HepG2 (cell line): ENCODE data around the gene PPRC1. TPM values are rescaled to one million over a fixed set of nuclear protein-coding genes. Genes with fewer than 3 reads are reported as not detected.

Experiments used
- ATAC-seq: fragments of 200-7000 bp; cut with Tn5 transposase; 3 replicates; pipeline ENCODE4 v1.9.1; 2020; ENCODE audit warnings: mild to moderate bottlenecking, moderate library complexity
- BruUV-seq: library from RNA; stranded (reverse); fragments of 400-500 nt; replicated peaks from 2 replicates; lab custom pipeline; 2021; lab: Mats Ljungman, UMichigan
- CTCF ChIA-PET: fragments of 300-600 bp; formaldehyde crosslinking; extraction: SDS; loops from one replicate; lab custom pipeline; 2021; ENCODE audit warnings: low total read pairs, inconsistent platforms, low intra/inter-chr PET ratio; lab: Yijun Ruan, JAX
- POLR2A ChIA-PET: fragments of 350-600 bp; sonication (Branson Sonifier 250); formaldehyde crosslinking; loops from one replicate; lab custom pipeline; 2020; ENCODE audit warnings: antibody characterized with exemption, inconsistent platforms; lab: Yijun Ruan, JAX
- DNase-seq: peaks from one replicate; pipeline ENCODE4 v3.0.0-alpha.2; 2015; ENCODE audit warnings: low spot score
- FAIRE-seq: peaks from 3 replicates; lab custom pipeline; 2011; peaks lifted over from hg19 to GRCh38; lab: Jason Lieb, UNC
- H2AFZ ChIP-seq: one replicate; pipeline ENCODE4 v1.6.1; 2011; ENCODE audit warnings: low read length, inconsistent platforms
- H3K27ac ChIP-seq: fragments of 300-600 bp; 3 replicates; pipeline ENCODE4 v1.8.0; 2011; ENCODE audit warnings: mixed run types, mild to moderate bottlenecking, mixed read lengths, low read length, inconsistent platforms; ENCODE audit not compliant: insufficient read depth; ENCODE audit errors: extremely low read length
- H3K27me3 ChIP-seq, 2 experiments: fragments of 200-600 bp in 1 of 2; 2 replicates in 1 of 2; 3 replicates in 1 of 2; pipeline versions ENCODE4 v1.6.0 to v1.8.0; 2011; ENCODE audit warnings: low read length in 2 of 2, mild to moderate bottlenecking in 2 of 2, moderate library complexity in 2 of 2, inconsistent platforms in 1 of 2; ENCODE audit not compliant: insufficient read depth in 2 of 2, control insufficient read depth in 1 of 2
- H3K36me3 ChIP-seq, 2 experiments: fragments of 200-600 bp in 1 of 2; replicated peaks in 1 of 2; 2 replicates in 1 of 2; 3 replicates in 1 of 2; pipeline versions ENCODE4 v1.5.1 to v1.8.0; 2011; ENCODE audit warnings: low read length in 2 of 2, inconsistent platforms in 1 of 2; ENCODE audit not compliant: insufficient read depth in 2 of 2, control insufficient read depth in 1 of 2
- H3K4me1 ChIP-seq: 2 replicates; pipeline ENCODE4 v1.5.1; 2012; ENCODE audit warnings: low read length, inconsistent platforms; ENCODE audit not compliant: insufficient read depth
- H3K4me2 ChIP-seq: 2 replicates; pipeline ENCODE4 v1.6.0; 2011; ENCODE audit warnings: low read depth, low read length, inconsistent platforms
- H3K4me3 ChIP-seq, 3 experiments: fragments of 200-600 bp in 1 of 3; sonication (generic), shearing (Covaris generic) in 1 of 3; replicated peaks in 1 of 3; 2 replicates each; pipeline ENCODE4 v1.5.1; 2011 to 2016; ENCODE audit warnings: low read length in 3 of 3, inconsistent platforms in 2 of 3, low read depth in 2 of 3, mild to moderate bottlenecking in 2 of 3, control low read depth in 1 of 3, mixed read lengths in 1 of 3; ENCODE audit not compliant: insufficient read depth in 1 of 3
- H3K79me2 ChIP-seq: one replicate; pipeline ENCODE4 v1.6.1; 2011; ENCODE audit warnings: low read length, inconsistent platforms; ENCODE audit not compliant: insufficient read depth
- H3K9ac ChIP-seq: 2 replicates; pipeline ENCODE4 v1.6.0; 2011; ENCODE audit warnings: mild to moderate bottlenecking, low read depth, low read length, inconsistent platforms; ENCODE audit not compliant: insufficient read depth
- H3K9me3 ChIP-seq: 2 replicates; pipeline ENCODE4 v1.5.1; 2012; ENCODE audit warnings: mild to moderate bottlenecking, low read length
- H4K20me1 ChIP-seq: 2 replicates; pipeline ENCODE4 v1.6.0; 2011; ENCODE audit warnings: inconsistent platforms, mild to moderate bottlenecking, low read length, moderate library complexity; ENCODE audit not compliant: insufficient read depth
- DPF2 ChIP-seq: sonication (generic); formaldehyde crosslinking; IDR thresholded peaks from 2 replicates; pipeline ENCODE4 v1.4.0; 2020; ENCODE audit warnings: mild to moderate bottlenecking, low read depth, missing genetic modification reagents, borderline replicate concordance
- GABPA ChIP-seq, 2 experiments: IDR thresholded peaks; 2 replicates each; pipeline ENCODE4 v1.6.1; 2011 to 2016; ENCODE audit warnings: low read depth in 2 of 2, low read length in 1 of 2, missing biosample characterization in 1 of 2, missing genetic modification characterization in 1 of 2
- SMAD9 ChIP-seq: sonication (generic); formaldehyde crosslinking; IDR thresholded peaks from 2 replicates; pipeline ENCODE4 v1.5.1; 2020; ENCODE audit warnings: mild to moderate bottlenecking, missing genetic modification reagents
- SP140L ChIP-seq: sonication (generic); formaldehyde crosslinking; IDR thresholded peaks from 2 replicates; pipeline ENCODE4 v1.4.0; 2020; ENCODE audit warnings: missing genetic modification reagents, borderline replicate concordance
- ZMYM3 ChIP-seq: sonication (generic); formaldehyde crosslinking; IDR thresholded peaks from 2 replicates; pipeline ENCODE4 v1.5.1; 2020; ENCODE audit warnings: mild to moderate bottlenecking, missing genetic modification reagents
- ZNF629 ChIP-seq: sonication (generic); formaldehyde crosslinking; conservative IDR thresholded peaks from 2 replicates; pipeline ENCODE4 v1.5.0; 2020; ENCODE audit warnings: missing genetic modification reagents
- ZNF790 ChIP-seq: sonication (generic); formaldehyde crosslinking; IDR thresholded peaks from 2 replicates; pipeline ENCODE4 v1.8.0; 2022; ENCODE audit warnings: missing genetic modification reagents, mild to moderate bottlenecking, borderline replicate concordance
- WGBS: methylation state at CpG from one replicate; pipeline ENCODE4 v1.1.6; 2017; ENCODE audit warnings: low lambda C conversion rate; 5-methylcytosine and 5-hydroxymethylcytosine counted together
- in situ Hi-C: cut with HindIII; loops from 2 replicates; pipeline ENCODE4 v1.10.0; 2017; ENCODE audit warnings: low pct_unique_long_range_greater_than_20kb; ENCODE audit not compliant: extremely low pct_ligation_motif_present
- intact Hi-C: fragments of 100-400 bp; cut with micrococcal nuclease; formaldehyde crosslinking; loops from one replicate; pipeline ENCODE4 v1.10.0; 2022; ENCODE audit not compliant: unreplicated experiment
- polyA plus RNA-seq, 8 experiments: library from polyadenylated mRNA; depleted of rRNA in 3 of 8; stranded (reverse) in 7 of 8; unstranded in 1 of 8; fragments of >200 nt; fragmentation: Illumina TruSeq in 4 of 8; extraction: Trizol in 4 of 8; gene quantifications; 2 replicates each; pipeline versions ENCODE4 v1.2.1 to v1.2.3, GENCODE V29; 2011 to 2016; ENCODE audit warnings: low read depth in 4 of 8, missing spikeins in 1 of 8, mixed read lengths in 1 of 8; ENCODE audit not compliant: insufficient read depth in 1 of 8
- total RNA-seq, 5 experiments: library from RNA; depleted of rRNA; stranded (reverse); fragments of >200 nt; fragmentation: Illumina TruSeq; extraction: Trizol; gene quantifications; 2 replicates each; pipeline ENCODE4 v1.2.3, GENCODE V29; 2016; ENCODE audit warnings: low read depth in 1 of 5
- TF ChIP-seq, protein P1 (sequence below): sonication (generic); formaldehyde crosslinking; IDR thresholded peaks from 2 replicates; pipeline ENCODE4 v1.9.0; 2021; ENCODE audit warnings: missing genetic modification reagents, borderline replicate concordance
- TF ChIP-seq, protein P2 (sequence below): sonication (generic); formaldehyde crosslinking; IDR thresholded peaks from 2 replicates; pipeline ENCODE4 v1.5.0; 2020; ENCODE audit warnings: mild to moderate bottlenecking, missing genetic modification reagents, moderate library complexity
- TF ChIP-seq, protein P3 (sequence below): IDR thresholded peaks from 2 replicates; pipeline ENCODE4 v1.4.0; 2020; ENCODE audit warnings: mild to moderate bottlenecking, missing genetic modification reagents

The PPRC1 gene
- total and polyA plus RNA-seq, 2 of the 13 experiments (the other 11 are each of a cell fraction or from before 2014, with no cell fraction given), result 18.7 to 24.2 TPM

DNA sequence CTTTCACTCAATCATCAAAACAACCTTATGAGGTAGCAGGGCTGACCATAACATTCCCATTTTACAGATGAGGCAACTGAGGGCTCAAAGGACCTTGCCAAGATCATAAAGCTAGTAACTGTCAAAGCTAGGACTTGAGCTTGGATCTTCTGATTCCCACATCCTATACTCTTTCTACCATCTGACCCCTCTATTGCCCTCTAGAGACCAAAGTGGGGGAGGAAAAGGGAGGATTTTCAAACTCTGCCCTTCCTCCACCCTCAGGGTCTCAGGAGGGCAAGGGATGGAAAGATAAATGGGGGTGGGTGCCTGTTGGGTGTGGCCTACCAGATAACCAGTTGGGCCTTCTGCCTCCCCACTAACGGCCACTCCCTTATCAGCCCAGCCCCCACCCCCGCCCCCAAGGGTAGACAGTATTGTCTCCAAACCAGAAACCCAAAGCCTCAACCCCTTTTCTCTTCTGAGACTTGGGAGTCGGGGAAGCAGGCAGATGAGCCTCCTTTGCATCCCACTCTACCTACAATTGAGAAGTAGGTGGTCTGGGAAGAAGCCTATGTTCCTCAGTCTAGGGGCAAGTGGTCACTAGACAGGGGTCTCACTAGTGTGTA lies 20.5 kb upstream of the PPRC1 start (continued):
- TF ChIP-seq, protein P1, sequence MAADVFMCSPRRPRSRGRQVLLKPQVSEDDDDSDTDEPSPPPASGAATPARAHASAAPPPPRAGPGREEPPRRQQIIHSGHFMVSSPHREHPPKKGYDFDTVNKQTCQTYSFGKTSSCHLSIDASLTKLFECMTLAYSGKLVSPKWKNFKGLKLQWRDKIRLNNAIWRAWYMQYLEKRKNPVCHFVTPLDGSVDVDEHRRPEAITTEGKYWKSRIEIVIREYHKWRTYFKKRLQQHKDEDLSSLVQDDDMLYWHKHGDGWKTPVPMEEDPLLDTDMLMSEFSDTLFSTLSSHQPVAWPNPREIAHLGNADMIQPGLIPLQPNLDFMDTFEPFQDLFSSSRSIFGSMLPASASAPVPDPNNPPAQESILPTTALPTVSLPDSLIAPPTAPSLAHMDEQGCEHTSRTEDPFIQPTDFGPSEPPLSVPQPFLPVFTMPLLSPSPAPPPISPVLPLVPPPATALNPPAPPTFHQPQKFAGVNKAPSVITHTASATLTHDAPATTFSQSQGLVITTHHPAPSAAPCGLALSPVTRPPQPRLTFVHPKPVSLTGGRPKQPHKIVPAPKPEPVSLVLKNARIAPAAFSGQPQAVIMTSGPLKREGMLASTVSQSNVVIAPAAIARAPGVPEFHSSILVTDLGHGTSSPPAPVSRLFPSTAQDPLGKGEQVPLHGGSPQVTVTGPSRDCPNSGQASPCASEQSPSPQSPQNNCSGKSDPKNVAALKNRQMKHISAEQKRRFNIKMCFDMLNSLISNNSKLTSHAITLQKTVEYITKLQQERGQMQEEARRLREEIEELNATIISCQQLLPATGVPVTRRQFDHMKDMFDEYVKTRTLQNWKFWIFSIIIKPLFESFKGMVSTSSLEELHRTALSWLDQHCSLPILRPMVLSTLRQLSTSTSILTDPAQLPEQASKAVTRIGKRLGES (CRISPR knock-in tag), result no peak
- no peak for TF ChIP-seq SP140L (CRISPR knock-in tag)
- TF ChIP-seq, protein P2, sequence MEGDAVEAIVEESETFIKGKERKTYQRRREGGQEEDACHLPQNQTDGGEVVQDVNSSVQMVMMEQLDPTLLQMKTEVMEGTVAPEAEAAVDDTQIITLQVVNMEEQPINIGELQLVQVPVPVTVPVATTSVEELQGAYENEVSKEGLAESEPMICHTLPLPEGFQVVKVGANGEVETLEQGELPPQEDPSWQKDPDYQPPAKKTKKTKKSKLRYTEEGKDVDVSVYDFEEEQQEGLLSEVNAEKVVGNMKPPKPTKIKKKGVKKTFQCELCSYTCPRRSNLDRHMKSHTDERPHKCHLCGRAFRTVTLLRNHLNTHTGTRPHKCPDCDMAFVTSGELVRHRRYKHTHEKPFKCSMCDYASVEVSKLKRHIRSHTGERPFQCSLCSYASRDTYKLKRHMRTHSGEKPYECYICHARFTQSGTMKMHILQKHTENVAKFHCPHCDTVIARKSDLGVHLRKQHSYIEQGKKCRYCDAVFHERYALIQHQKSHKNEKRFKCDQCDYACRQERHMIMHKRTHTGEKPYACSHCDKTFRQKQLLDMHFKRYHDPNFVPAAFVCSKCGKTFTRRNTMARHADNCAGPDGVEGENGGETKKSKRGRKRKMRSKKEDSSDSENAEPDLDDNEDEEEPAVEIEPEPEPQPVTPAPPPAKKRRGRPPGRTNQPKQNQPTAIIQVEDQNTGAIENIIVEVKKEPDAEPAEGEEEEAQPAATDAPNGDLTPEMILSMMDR (CRISPR knock-in tag), result peak; percentile 52
- TF ChIP-seq ZNF790 (CRISPR knock-in tag), result no peak

DNA sequence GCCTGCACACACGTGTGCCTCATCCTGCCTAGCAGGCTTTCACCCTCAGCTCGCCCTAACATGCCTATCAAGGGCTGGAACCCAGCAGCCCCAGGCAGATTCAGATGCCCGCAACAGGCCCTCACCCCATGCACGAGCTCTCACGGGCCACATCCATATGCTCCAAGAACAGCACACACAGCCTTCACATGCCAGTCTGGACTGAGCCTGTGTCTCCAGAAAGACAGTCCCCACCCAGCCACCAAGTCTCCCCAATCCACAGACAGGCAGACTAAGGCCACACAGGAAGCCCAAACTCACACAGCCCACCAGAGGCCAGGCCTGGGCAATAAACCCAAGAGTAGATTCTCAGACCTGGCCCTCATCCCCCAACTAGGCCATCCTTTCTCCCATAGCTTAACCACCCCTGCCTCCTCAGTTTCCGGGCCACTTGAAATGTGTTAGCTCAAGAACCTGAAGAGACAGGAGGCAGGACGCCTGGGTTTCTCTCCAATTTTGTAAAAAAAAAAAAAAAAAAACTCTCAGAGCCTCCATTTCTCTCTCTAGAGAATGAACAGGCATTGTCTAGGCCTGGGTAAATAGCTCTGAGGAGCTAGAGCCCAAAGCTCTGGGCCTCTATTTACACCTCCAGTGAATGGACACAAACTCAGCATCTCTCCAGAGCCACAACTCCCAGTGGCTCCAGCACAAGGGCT lies 19.4 kb upstream of the PPRC1 start:
- BruUV-seq, result TSS peak; percentile 60
- FAIRE-seq, result no peak
- Histone ChIP-seq H3K9ac (peak overlapping the region; percentile 81; the same call in 1 of the 2 replicates), H3K27me3 (no peaks in the 10 kb centered on the region), H2AFZ (no peak overlapping the region), H3K79me2 (peaks cover 20% of the 10 kb centered on the region), H3K4me2 (peak overlapping the region; percentile 88), H3K4me1 (peaks cover 52% of the 10 kb centered on the region), H4K20me1 (peaks cover 9% of the 10 kb centered on the region), H3K27ac (no peak overlapping the region), H3K36me3 (peaks cover 25 to 35% of the 10 kb centered on the region in 2 experiments), H3K9me3 (no peaks in the 10 kb centered on the region), H3K4me3 (peak overlapping the region; percentile 86 to 96 (median 94))
- intact Hi-C loops, result no loop called here
- 64% methylated on average over 2 of the region's 7 CpGs for WGBS
- DNase-seq, result no peak
- ATAC-seq, result no peak
- ChIA-PET CTCF (no interaction called here), POLR2A (interaction anchor here (1.2 to 3.2 kb wide), 4 partner anchors 9 to 55 kb away, joined by 4 to 28 read pairs (median 14); no protein-coding TSS in a partner anchor)
- in situ Hi-C loops, result no loop called here
- TF ChIP-seq ZNF629 (peak; percentile 88), GABPA (IDR thresholded peaks at IDR 0.05; ENCODE audit: low read depth, low read length) (no peak), GABPA (CRISPR knock-in tag; IDR thresholded peaks at IDR 0.05; ENCODE audit: low read depth) (no peak), SMAD9 (CRISPR knock-in tag) (no peak), ZMYM3 (CRISPR knock-in tag) (peak; percentile 77), DPF2 (CRISPR knock-in tag) (no peak)
- TF ChIP-seq, protein P3, sequence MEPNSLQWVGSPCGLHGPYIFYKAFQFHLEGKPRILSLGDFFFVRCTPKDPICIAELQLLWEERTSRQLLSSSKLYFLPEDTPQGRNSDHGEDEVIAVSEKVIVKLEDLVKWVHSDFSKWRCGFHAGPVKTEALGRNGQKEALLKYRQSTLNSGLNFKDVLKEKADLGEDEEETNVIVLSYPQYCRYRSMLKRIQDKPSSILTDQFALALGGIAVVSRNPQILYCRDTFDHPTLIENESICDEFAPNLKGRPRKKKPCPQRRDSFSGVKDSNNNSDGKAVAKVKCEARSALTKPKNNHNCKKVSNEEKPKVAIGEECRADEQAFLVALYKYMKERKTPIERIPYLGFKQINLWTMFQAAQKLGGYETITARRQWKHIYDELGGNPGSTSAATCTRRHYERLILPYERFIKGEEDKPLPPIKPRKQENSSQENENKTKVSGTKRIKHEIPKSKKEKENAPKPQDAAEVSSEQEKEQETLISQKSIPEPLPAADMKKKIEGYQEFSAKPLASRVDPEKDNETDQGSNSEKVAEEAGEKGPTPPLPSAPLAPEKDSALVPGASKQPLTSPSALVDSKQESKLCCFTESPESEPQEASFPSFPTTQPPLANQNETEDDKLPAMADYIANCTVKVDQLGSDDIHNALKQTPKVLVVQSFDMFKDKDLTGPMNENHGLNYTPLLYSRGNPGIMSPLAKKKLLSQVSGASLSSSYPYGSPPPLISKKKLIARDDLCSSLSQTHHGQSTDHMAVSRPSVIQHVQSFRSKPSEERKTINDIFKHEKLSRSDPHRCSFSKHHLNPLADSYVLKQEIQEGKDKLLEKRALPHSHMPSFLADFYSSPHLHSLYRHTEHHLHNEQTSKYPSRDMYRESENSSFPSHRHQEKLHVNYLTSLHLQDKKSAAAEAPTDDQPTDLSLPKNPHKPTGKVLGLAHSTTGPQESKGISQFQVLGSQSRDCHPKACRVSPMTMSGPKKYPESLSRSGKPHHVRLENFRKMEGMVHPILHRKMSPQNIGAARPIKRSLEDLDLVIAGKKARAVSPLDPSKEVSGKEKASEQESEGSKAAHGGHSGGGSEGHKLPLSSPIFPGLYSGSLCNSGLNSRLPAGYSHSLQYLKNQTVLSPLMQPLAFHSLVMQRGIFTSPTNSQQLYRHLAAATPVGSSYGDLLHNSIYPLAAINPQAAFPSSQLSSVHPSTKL (CRISPR knock-in tag), result no peak
